ENCODE measurements around the gene VASN. TPM values are rescaled to one million over a fixed set of nuclear protein-coding genes. Genes with fewer than 3 reads are reported as not detected.

Gene VASN
- total RNA-seq, 2 experiments from 2014 or later, result not detected

DNA sequence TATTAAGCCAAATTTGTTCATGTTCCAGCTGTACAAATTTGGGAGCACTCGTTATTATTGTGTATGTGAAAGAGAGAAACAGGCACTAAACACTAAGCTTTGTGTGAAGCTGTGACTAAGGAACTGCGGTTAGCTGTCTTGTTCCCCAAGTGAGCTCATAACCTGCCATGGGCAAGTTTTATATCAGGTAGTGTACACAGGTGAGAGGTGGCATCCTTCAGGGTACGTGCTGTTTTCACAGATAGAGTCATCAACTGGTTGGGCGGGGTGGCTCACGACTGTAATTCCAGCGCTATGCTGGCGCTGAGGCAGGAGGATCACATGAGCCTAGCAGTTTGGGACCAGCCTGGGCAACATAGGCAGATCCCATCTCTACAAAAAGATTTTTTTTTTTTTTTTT lies 56.9 kb downstream of the VASN start:
- Mint-ChIP-seq H3K27ac (no peak overlapping the region), H3K27me3 (no peaks in the 10 kb centered on the region), H3K36me3 (ENCODE audit: low read depth) (peaks cover 18% of the 10 kb centered on the region), H3K9me3 (no peaks in the 10 kb centered on the region), H3K4me1 (peaks cover 36% of the 10 kb centered on the region), H3K4me3 (no peak overlapping the region)
- no peak for DNase-seq
- ChIA-PET CTCF (interaction anchor here (0.7 to 1.2 kb wide), 3 partner anchors 11 to 26 kb away, joined by 3 read pairs; no protein-coding TSS in a partner anchor), POLR2A (no interaction called here)

- Mint-ChIP-seq H3K36me3 (ENCODE audit: low read depth) (peaks cover 28% of the 10 kb centered on the region), H3K27me3 (no peaks in the 10 kb centered on the region), H3K9me3 (no peaks in the 10 kb centered on the region), H3K27ac (no peak overlapping the region), H3K4me1 (peaks cover 36% of the 10 kb centered on the region), H3K4me3 (no peak overlapping the region)
- DNase-seq, result no peak
- ChIA-PET POLR2A (no interaction called here), CTCF (no interaction called here)
These were observed 59.4 kb downstream of the VASN start for GRCh38 chr16:4431023-4431422.

Other genes with a start within 250 kb of the VASN start
- gene SRL, start 129.8 kb upstream of the VASN start, total RNA-seq, result not detected
- gene TFAP4, start 98.8 kb upstream of the VASN start, total RNA-seq, result 10 to 100 TPM; 19.3 to 19.7 TPM
- gene GLIS2, start 55.8 kb upstream of the VASN start, total RNA-seq, result under 1 TPM; 0.12 to 0.17 TPM
- gene PAM16, start 20.5 kb upstream of the VASN start, total RNA-seq, result 10 to 100 TPM; 35.1 to 39.3 TPM
- 100 to 1,000 TPM; 196 to 211 TPM for gene CORO7, start 44.7 kb downstream of the VASN start, total RNA-seq
- 10 to 100 TPM; 51.6 to 55.0 TPM for gene DNAJA3, start 54.0 kb downstream of the VASN start, total RNA-seq
- gene NMRAL1, start 102.8 kb downstream of the VASN start, total RNA-seq, result 10 to 100 TPM; 34.0 to 35.9 TPM
- gene HMOX2, start 104.5 kb downstream of the VASN start, total RNA-seq, result 100 to 1,000 TPM in 1 of 2 experiments, 10 to 100 TPM in 1; 86.3 to 107 TPM
- 10 to 100 TPM; 44.2 to 45.2 TPM for gene CDIP1, start 166.9 kb downstream of the VASN start, total RNA-seq
- gene C16orf96, start 184.5 kb downstream of the VASN start, total RNA-seq, result under 1 TPM; 0.21 to 0.22 TPM
- gene UBALD1, start 243.0 kb downstream of the VASN start, total RNA-seq, result 10 to 100 TPM; 21.5 to 22.2 TPM